OCI-LY3 (cell line): Measurements from ENCODE around the gene PNLIPRP3.

Experiments
- EZH2phosphoT487 ChIP-seq: fragments of 200-600 bp; shearing (Covaris generic); IDR thresholded peaks from 2 replicates; pipeline ENCODE4 v1.6.1; 2018; ENCODE audit warnings: antibody characterized with exemption, mixed run types, low read depth
- TF ChIP-seq, protein P1 (sequence below): fragments of 200-600, 300-600 bp; sonication (generic); IDR thresholded peaks from 2 replicates; pipeline ENCODE4 v1.5.1; 2014; ENCODE audit warnings: antibody characterized with exemption, low read length, low read depth

GRCh38 chr10:116490028-116490662 lies 62.5 kb downstream of the PNLIPRP3 start:
- TF ChIP-seq, protein P1, sequence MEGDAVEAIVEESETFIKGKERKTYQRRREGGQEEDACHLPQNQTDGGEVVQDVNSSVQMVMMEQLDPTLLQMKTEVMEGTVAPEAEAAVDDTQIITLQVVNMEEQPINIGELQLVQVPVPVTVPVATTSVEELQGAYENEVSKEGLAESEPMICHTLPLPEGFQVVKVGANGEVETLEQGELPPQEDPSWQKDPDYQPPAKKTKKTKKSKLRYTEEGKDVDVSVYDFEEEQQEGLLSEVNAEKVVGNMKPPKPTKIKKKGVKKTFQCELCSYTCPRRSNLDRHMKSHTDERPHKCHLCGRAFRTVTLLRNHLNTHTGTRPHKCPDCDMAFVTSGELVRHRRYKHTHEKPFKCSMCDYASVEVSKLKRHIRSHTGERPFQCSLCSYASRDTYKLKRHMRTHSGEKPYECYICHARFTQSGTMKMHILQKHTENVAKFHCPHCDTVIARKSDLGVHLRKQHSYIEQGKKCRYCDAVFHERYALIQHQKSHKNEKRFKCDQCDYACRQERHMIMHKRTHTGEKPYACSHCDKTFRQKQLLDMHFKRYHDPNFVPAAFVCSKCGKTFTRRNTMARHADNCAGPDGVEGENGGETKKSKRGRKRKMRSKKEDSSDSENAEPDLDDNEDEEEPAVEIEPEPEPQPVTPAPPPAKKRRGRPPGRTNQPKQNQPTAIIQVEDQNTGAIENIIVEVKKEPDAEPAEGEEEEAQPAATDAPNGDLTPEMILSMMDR, result peak; percentile 62
- TF ChIP-seq EZH2phosphoT487, result no peak
